ENCODE data around the gene AP1S3. TPM values are rescaled to one million over a fixed set of nuclear protein-coding genes. Genes with fewer than 3 reads are reported as not detected.

The AP1S3 gene
- total RNA-seq, 1 experiment from 2014 or later = 66.3 TPM

GRCh38 chr2:223782629-223783028, 54.8 kb downstream of the AP1S3 start:
- POLR2A ChIA-PET = no interaction called here
- Histone ChIP-seq H3K27me3 (ENCODE audit: control insufficient read depth, insufficient read depth, low read length) (no peaks in the 10 kb centered on the region), H3K27ac (ENCODE audit: low read length) (no peak overlapping the region), H3K4me1 (ENCODE audit: control insufficient read depth, insufficient read depth, low read length) (peaks cover 13% of the 10 kb centered on the region; the same call in 1 of the 2 replicates), H3K4me3 (ENCODE audit: low read depth in 2 of 2, low read length in 2 of 2) (no peak overlapping the region), H3K9me3 (ENCODE audit: control insufficient read depth, insufficient read depth, low read depth, low read length) (no peaks in the 10 kb centered on the region), H3K36me3 (ENCODE audit: control insufficient read depth, insufficient read depth, low read length) (no peaks in the 10 kb centered on the region)
- TF ChIP-seq POLR2AphosphoS5 (IDR thresholded peaks at IDR 0.05; ENCODE audit: low read depth, low read length) = no peak
- no peak for TF ChIP-seq SIN3A (IDR thresholded peaks at IDR 0.05; ENCODE audit: borderline replicate concordance, insufficient read depth, low read depth, low read length)
- TF ChIP-seq REST (IDR thresholded peaks at IDR 0.05; ENCODE audit: insufficient read depth in 1 of 2, low read depth in 2 of 2, low read length in 1 of 2) = no peak
- TF ChIP-seq, protein P1, sequence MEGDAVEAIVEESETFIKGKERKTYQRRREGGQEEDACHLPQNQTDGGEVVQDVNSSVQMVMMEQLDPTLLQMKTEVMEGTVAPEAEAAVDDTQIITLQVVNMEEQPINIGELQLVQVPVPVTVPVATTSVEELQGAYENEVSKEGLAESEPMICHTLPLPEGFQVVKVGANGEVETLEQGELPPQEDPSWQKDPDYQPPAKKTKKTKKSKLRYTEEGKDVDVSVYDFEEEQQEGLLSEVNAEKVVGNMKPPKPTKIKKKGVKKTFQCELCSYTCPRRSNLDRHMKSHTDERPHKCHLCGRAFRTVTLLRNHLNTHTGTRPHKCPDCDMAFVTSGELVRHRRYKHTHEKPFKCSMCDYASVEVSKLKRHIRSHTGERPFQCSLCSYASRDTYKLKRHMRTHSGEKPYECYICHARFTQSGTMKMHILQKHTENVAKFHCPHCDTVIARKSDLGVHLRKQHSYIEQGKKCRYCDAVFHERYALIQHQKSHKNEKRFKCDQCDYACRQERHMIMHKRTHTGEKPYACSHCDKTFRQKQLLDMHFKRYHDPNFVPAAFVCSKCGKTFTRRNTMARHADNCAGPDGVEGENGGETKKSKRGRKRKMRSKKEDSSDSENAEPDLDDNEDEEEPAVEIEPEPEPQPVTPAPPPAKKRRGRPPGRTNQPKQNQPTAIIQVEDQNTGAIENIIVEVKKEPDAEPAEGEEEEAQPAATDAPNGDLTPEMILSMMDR (IDR thresholded peaks at IDR 0.05) = no peak
- no peak for TF ChIP-seq TCF7L2 (IDR thresholded peaks at IDR 0.05; ENCODE audit: low read depth, low read length)
- CTCF ChIA-PET = interaction anchor here (1.0 kb wide), 1 partner anchor 15 kb away, joined by 3 read pairs; no protein-coding TSS in a partner anchor
- ATAC-seq (no peak), DNase-seq (ENCODE audit: low read depth, low spot score) (no peak)
- in situ Hi-C loops (cut with HindIII; ENCODE audit: low pct_unique_long_range_greater_than_20kb, low sequenced_read_pairs) = no loop called here
- no TSS peak for BruUV-seq (replicated peaks)
- intact Hi-C loops (cut with micrococcal nuclease; ENCODE audit: unreplicated experiment) = no loop called here

DNA sequence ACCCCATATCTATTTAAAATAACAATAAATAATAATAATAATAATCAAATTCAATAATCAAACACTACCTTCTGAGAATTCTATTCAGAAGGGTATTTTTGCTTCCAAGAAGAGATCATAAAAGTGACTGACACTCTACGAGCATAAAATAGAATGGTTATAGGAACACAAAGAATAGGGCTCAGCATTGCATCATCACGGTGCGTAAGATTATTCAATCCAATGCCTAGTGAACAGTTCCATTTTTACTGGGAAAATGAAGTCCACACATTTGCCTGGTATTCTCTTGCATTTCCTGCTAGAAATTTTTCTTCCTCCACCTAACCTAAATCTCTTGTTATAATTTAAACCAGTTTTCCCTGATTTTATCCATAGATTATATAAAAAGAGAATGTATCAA, 55.8 kb downstream of the AP1S3 start:
- no TSS peak for BruUV-seq (replicated peaks)
- in situ Hi-C loops (cut with HindIII; ENCODE audit: low pct_unique_long_range_greater_than_20kb, low sequenced_read_pairs) (no loop called here), intact Hi-C loops (cut with micrococcal nuclease; ENCODE audit: unreplicated experiment) (no loop called here)
- Histone ChIP-seq H3K27ac (ENCODE audit: low read length) (no peak overlapping the region), H3K4me1 (ENCODE audit: control insufficient read depth, insufficient read depth, low read length) (peaks cover 8% of the 10 kb centered on the region; the same call in 1 of the 2 replicates), H3K27me3 (ENCODE audit: control insufficient read depth, insufficient read depth, low read length) (no peaks in the 10 kb centered on the region), H3K4me3 (ENCODE audit: low read depth in 2 of 2, low read length in 2 of 2) (no peak overlapping the region), H3K9me3 (ENCODE audit: control insufficient read depth, insufficient read depth, low read depth, low read length) (no peaks in the 10 kb centered on the region), H3K36me3 (ENCODE audit: control insufficient read depth, insufficient read depth, low read length) (no peaks in the 10 kb centered on the region)
- CTCF ChIA-PET = no interaction called here
- no peak for ATAC-seq
- no peak for TF ChIP-seq POLR2AphosphoS5 (IDR thresholded peaks at IDR 0.05; ENCODE audit: low read depth, low read length)
- no peak for TF ChIP-seq TCF7L2 (IDR thresholded peaks at IDR 0.05; ENCODE audit: low read depth, low read length)
- TF ChIP-seq, protein P1 (IDR thresholded peaks at IDR 0.05) = no peak
- TF ChIP-seq SIN3A (IDR thresholded peaks at IDR 0.05; ENCODE audit: borderline replicate concordance, insufficient read depth, low read depth, low read length) = no peak
- TF ChIP-seq REST (IDR thresholded peaks at IDR 0.05; ENCODE audit: insufficient read depth in 1 of 2, low read depth in 2 of 2, low read length in 1 of 2) = no peak
- POLR2A ChIA-PET = no interaction called here
- DNase-seq (ENCODE audit: low read depth, low spot score) = no peak
